Thyroid gland (tissue), 4 donors: ENCODE data around the gene NTN5. TPM values are rescaled to one million over a fixed set of nuclear protein-coding genes. Genes with fewer than 3 reads are reported as not detected.

Source experiments
- DNase-seq, 2 donors: peaks; one replicate each; pipeline ENCODE4 v3.0.0-alpha.2; 2019
- H3K27ac ChIP-seq, 3 donors: fragments of 200-600 bp; sonication (generic); 1 replicate in 2 of 3; 2 replicates in 1 of 3; pipeline ENCODE4 v1.5.1; 2016 to 2019; ENCODE audit warnings: mild to moderate bottlenecking in 1 of 3, moderate library complexity in 1 of 3
- H3K27me3 ChIP-seq: fragments of 200-600 bp; sonication (generic); one replicate; pipeline ENCODE4 v1.5.1; 2019
- H3K36me3 ChIP-seq, 2 donors: fragments of 200-600 bp; sonication (generic); one replicate each; pipeline ENCODE4 v1.5.1; 2016 to 2019
- H3K4me1 ChIP-seq, 2 donors: fragments of 200-600 bp; sonication (generic); one replicate each; pipeline ENCODE4 v1.5.1; 2017 to 2019
- H3K4me3 ChIP-seq, 3 donors: fragments of 200-600 bp; sonication (generic); replicated peaks in 1 of 3; 1 replicate in 2 of 3; 2 replicates in 1 of 3; pipeline ENCODE4 v1.5.1; 2016; ENCODE audit warnings: mild to moderate bottlenecking in 1 of 3
- H3K9me3 ChIP-seq: fragments of 200-600 bp; sonication (generic); one replicate; pipeline ENCODE4 v1.5.1; 2017
- CTCF ChIP-seq, 6 experiments: fragments of 200-600 bp in 3 of 6; fragments of 450-650 bp in 3 of 6; sonication (generic) in 3 of 6; IDR thresholded peaks; one replicate each; pipeline ENCODE4 v1.5.1; 2016 to 2019; ENCODE audit warnings: antibody characterized with exemption in 6 of 6, mild to moderate bottlenecking in 2 of 6, inconsistent platforms in 1 of 6, moderate library complexity in 1 of 6
- POLR2A ChIP-seq, 2 donors: fragments of 450-650 bp; IDR thresholded peaks; one replicate each; pipeline ENCODE4 v1.6.1; 2017; ENCODE audit warnings: antibody characterized with exemption in 2 of 2, mild to moderate bottlenecking in 2 of 2, moderate library complexity in 1 of 2
- WGBS, 2 donors: methylation state at CpG; one replicate each; pipeline ENCODE4 v1.1.5; 2017; 5-methylcytosine and 5-hydroxymethylcytosine counted together
- intact Hi-C: fragments of 100-400 bp; cut with DNase I; formaldehyde crosslinking; loops from one replicate; pipeline ENCODE4 v1.15.1; 2023
- total RNA-seq, 4 donors: library from RNA; depleted of rRNA; stranded (reverse); fragments of >200 nt; gene quantifications; one replicate each; pipeline ENCODE4 v1.2.3, GENCODE V29; 2016

Gene NTN5
- total RNA-seq, 4 donors from 2014 or later = 0.45 to 1.2 (median 0.78) TPM; not detected in 1

GRCh38 chr19:48644839-48645619 lies 27.8 kb downstream of the NTN5 start:
- 3 to 4% methylated on average over 14 to 20 of the region's 25 CpGs for WGBS, 2 donors
- no peaks in the 10 kb centered on the region for H3K36me3 ChIP-seq
- H3K27me3 ChIP-seq = no peaks in the 10 kb centered on the region
- intact Hi-C loops = loop anchor here (10.0 kb wide), 1 partner anchor 190 kb away; the partner anchor contains the start of gene HSD17B14
- peak overlapping the region in 1 of 3 donors; percentile 51 for H3K4me3 ChIP-seq
- peaks cover 13 to 22% of the 10 kb centered on the region in 2 donors for H3K4me1 ChIP-seq
- peak overlapping the region; percentile 88 to 94 (median 89) for H3K27ac ChIP-seq
- TF ChIP-seq CTCF (IDR thresholded peaks at IDR 0.05) (no peak), POLR2A (IDR thresholded peaks at IDR 0.05) (peak in 1 of 2 donors; percentile 36)
- DNase-seq = peak; percentile 74 to 78
- H3K9me3 ChIP-seq = no peaks in the 10 kb centered on the region

GRCh38 chr19:48644355-48644754 lies 28.5 kb downstream of the NTN5 start:
- TF ChIP-seq POLR2A (IDR thresholded peaks at IDR 0.05) (no peak), CTCF (IDR thresholded peaks at IDR 0.05) (no peak)
- Histone ChIP-seq H3K27me3 (no peaks in the 10 kb centered on the region), H3K4me1 (peaks cover 8 to 16% of the 10 kb centered on the region in 2 donors), H3K4me3 (no peak overlapping the region), H3K27ac (no peak overlapping the region), H3K36me3 (no peaks in the 10 kb centered on the region), H3K9me3 (no peaks in the 10 kb centered on the region)
- intact Hi-C loops = loop anchor here (10.0 kb wide), 1 partner anchor 190 kb away; the partner anchor contains the start of gene HSD17B14
- whole genome bisulfite sequencing, 2 donors = 61 to 81% methylated on average over 4 of the region's 4 CpGs
- DNase-seq = no peak

- WGBS, 2 donors = 87 to 88% methylated on average over 5 of the region's 5 CpGs
- Histone ChIP-seq H3K4me1 (peaks cover 15 to 19% of the 10 kb centered on the region in 2 donors), H3K27me3 (no peaks in the 10 kb centered on the region), H3K36me3 (no peaks in the 10 kb centered on the region), H3K27ac (no peak overlapping the region), H3K9me3 (no peaks in the 10 kb centered on the region), H3K4me3 (no peak overlapping the region)
- TF ChIP-seq POLR2A (IDR thresholded peaks at IDR 0.05) (no peak), CTCF (IDR thresholded peaks at IDR 0.05) (no peak)
- DNase-seq = no peak
- intact Hi-C loops = loop anchor here (10.0 kb wide), 1 partner anchor 192 kb away; the partner anchor contains the start of gene HSD17B14
These were observed 30.0 kb downstream of the NTN5 start for GRCh38 chr19:48642862-48643261.

GRCh38 chr19:48641850-48642249 lies 31.0 kb downstream of the NTN5 start:
- no peak overlapping the region for H3K27ac ChIP-seq
- 95 to 98% methylated on average over 2 of the region's 2 CpGs for WGBS, 2 donors
- TF ChIP-seq CTCF (IDR thresholded peaks at IDR 0.05) = no peak
- no peak for TF ChIP-seq POLR2A (IDR thresholded peaks at IDR 0.05)

More at GRCh38 chr19:48641850-48642249, 31.0 kb downstream of the NTN5 start:
- Histone ChIP-seq H3K27me3 (no peaks in the 10 kb centered on the region), H3K36me3 (no peaks in the 10 kb centered on the region), H3K9me3 (no peaks in the 10 kb centered on the region), H3K4me1 (peaks cover 15 to 22% of the 10 kb centered on the region in 2 donors), H3K4me3 (no peak overlapping the region)
- intact Hi-C loops = loop anchor here (10.0 kb wide), 1 partner anchor 193 kb away; the partner anchor contains the start of gene HSD17B14
- DNase-seq = no peak
